HG02870 (cell line): Measurements from ENCODE around the gene FAM50B.

Experiments
- ATAC-seq: cut with Tn5 transposase; IDR thresholded peaks from one replicate; pipeline ENCODE4 v1.9.1; 2021; ENCODE audit warnings: mild to moderate bottlenecking, moderate library complexity; ENCODE audit not compliant: unreplicated experiment

Gene FAM50B

GRCh38 chr6:3870528-3870925, 21.4 kb downstream of the FAM50B start:
- ATAC-seq, result no peak

- no peak for ATAC-seq
Observed at GRCh38 chr6:3871515-3871914, 22.3 kb downstream of the FAM50B start.

GRCh38 chr6:3871939-3872338, 22.8 kb downstream of the FAM50B start:
- ATAC-seq, result no peak

- ATAC-seq, result no peak
Observed at GRCh38 chr6:3872370-3872854, 23.2 kb downstream of the FAM50B start.

- no peak for ATAC-seq
Observed at GRCh38 chr6:3873051-3873450, 23.9 kb downstream of the FAM50B start.

GRCh38 chr6:3874069-3874468, 24.9 kb downstream of the FAM50B start:
- no peak for ATAC-seq

- no peak for ATAC-seq
Observed at GRCh38 chr6:3875486-3875885, 26.3 kb downstream of the FAM50B start.

GRCh38 chr6:3876101-3876500, 26.9 kb downstream of the FAM50B start:
- ATAC-seq, result no peak

- ATAC-seq, result no peak
Observed at GRCh38 chr6:3876866-3877265, 27.7 kb downstream of the FAM50B start.

GRCh38 chr6:3878048-3878666, 29.0 kb downstream of the FAM50B start:
- ATAC-seq, result no peak

- no peak for ATAC-seq
Observed at GRCh38 chr6:3879194-3879952, 30.2 kb downstream of the FAM50B start.

- ATAC-seq, result no peak
Observed at GRCh38 chr6:3881711-3882421, 32.7 kb downstream of the FAM50B start.

GRCh38 chr6:3882431-3882830, 33.3 kb downstream of the FAM50B start:
- no peak for ATAC-seq

- no peak for ATAC-seq
Observed at GRCh38 chr6:3882866-3883265, 33.7 kb downstream of the FAM50B start.

- no peak for ATAC-seq
Observed at GRCh38 chr6:3884007-3884745, 35.0 kb downstream of the FAM50B start.

GRCh38 chr6:3885262-3886036, 36.3 kb downstream of the FAM50B start:
- ATAC-seq, result no peak

- ATAC-seq, result no peak
Observed at GRCh38 chr6:3887150-3887700, 38.1 kb downstream of the FAM50B start.

GRCh38 chr6:3888153-3888957, 39.2 kb downstream of the FAM50B start:
- no peak for ATAC-seq

GRCh38 chr6:3890047-3890446, 40.9 kb downstream of the FAM50B start:
- ATAC-seq, result no peak
